ENCODE measurements around the gene BATF3.

Gene BATF3

GRCh38 chr1:212702672-212703071 lies 3.0 kb upstream of the BATF3 start:
- no peak for DNase-seq

GRCh38 chr1:212701910-212702309 lies 2.3 kb upstream of the BATF3 start:
- DNase-seq, result no peak

- no peak for DNase-seq
Measured at GRCh38 chr1:212700892-212701819, 1.5 kb upstream of the BATF3 start.

GRCh38 chr1:212700223-212700891 lies 717 bp upstream of the BATF3 start:
- no peak for DNase-seq

GRCh38 chr1:212699104-212699624 lies 476 bp downstream of the BATF3 start:
- peak; percentile 5 for DNase-seq

- DNase-seq, result no peak
Measured at GRCh38 chr1:212698467-212699103, 1.1 kb downstream of the BATF3 start.

- DNase-seq, result no peak
Measured at GRCh38 chr1:212696721-212697331, 2.8 kb downstream of the BATF3 start.

- no peak for DNase-seq
Measured at GRCh38 chr1:212692774-212693644, 6.6 kb downstream of the BATF3 start.

- DNase-seq, result no peak
Measured at GRCh38 chr1:212691561-212692071, 8.0 kb downstream of the BATF3 start.

- no peak for DNase-seq
Measured at GRCh38 chr1:212690816-212691403, 8.7 kb downstream of the BATF3 start.

- no peak for DNase-seq
Measured at GRCh38 chr1:212689758-212690529, 9.7 kb downstream of the BATF3 start.

GRCh38 chr1:212689196-212689725 lies 10.4 kb downstream of the BATF3 start:
- no peak for DNase-seq

GRCh38 chr1:212688341-212689047 lies 11.1 kb downstream of the BATF3 start:
- DNase-seq, result no peak

GRCh38 chr1:212687811-212688210 lies 11.8 kb downstream of the BATF3 start:
- no peak for DNase-seq

GRCh38 chr1:212686591-212686990 lies 13.0 kb downstream of the BATF3 start:
- no peak for DNase-seq

- no peak for DNase-seq
Measured at GRCh38 chr1:212686069-212686468, 13.6 kb downstream of the BATF3 start.

- no peak for DNase-seq
Measured at GRCh38 chr1:212685429-212685828, 14.2 kb downstream of the BATF3 start.

GRCh38 chr1:212684521-212685090 lies 15.0 kb downstream of the BATF3 start:
- no peak for DNase-seq

GRCh38 chr1:212684076-212684475 lies 15.6 kb downstream of the BATF3 start:
- no peak for DNase-seq
